Endothelial cell of umbilical vein (primary cell): ENCODE data around the gene ITPRIPL1. TPM values are rescaled to one million over a fixed set of nuclear protein-coding genes. Genes with fewer than 3 reads are reported as not detected.

Experiments
- BruUV-seq: library from RNA; stranded (reverse); fragments of 400-500 nt; replicated peaks from 2 replicates; lab custom pipeline; 2021; lab: Mats Ljungman, UMichigan
- CTCF ChIA-PET: fragments of 300-600, 350-600 bp; sonication (Branson Sonifier 250); formaldehyde crosslinking; loops from one replicate; lab custom pipeline; 2021; ENCODE audit warnings: antibody characterized with exemption, inconsistent platforms; lab: Charles Lee
- POLR2A ChIA-PET: fragments of 300-600, 350-600 bp; sonication (Branson Sonifier 250); formaldehyde crosslinking; loops from one replicate; lab custom pipeline; 2021; ENCODE audit warnings: antibody characterized with exemption, inconsistent platforms; lab: Charles Lee
- DNase-seq: peaks from one replicate; pipeline ENCODE4 v3.0.0-alpha.2; 2011; ENCODE audit warnings: low read depth, low spot score
- FAIRE-seq: peaks from 2 replicates; lab custom pipeline; 2011; peaks lifted over from hg19 to GRCh38; lab: Jason Lieb, UNC
- H2AFZ ChIP-seq: 2 replicates; pipeline ENCODE4 v1.6.0; 2012; ENCODE audit warnings: low read depth, low read length, control low read depth, inconsistent platforms
- H3K27ac ChIP-seq: 2 replicates; pipeline ENCODE4 v1.5.1; 2011; ENCODE audit warnings: low read depth, mild to moderate bottlenecking, control low read depth, low read length, moderate library complexity; ENCODE audit not compliant: insufficient read depth
- H3K27me3 ChIP-seq, 2 experiments: 2 replicates each; pipeline versions ENCODE4 v1.6.0 to v1.6.1; 2011; ENCODE audit warnings: low read length in 2 of 2, mixed read lengths in 1 of 2; ENCODE audit not compliant: control insufficient read depth in 2 of 2, insufficient read depth in 2 of 2
- H3K36me3 ChIP-seq, 2 experiments: 2 replicates in 1 of 2; 3 replicates in 1 of 2; pipeline ENCODE4 v1.5.1; 2011; ENCODE audit warnings: low read length in 2 of 2, mild to moderate bottlenecking in 1 of 2, moderate library complexity in 1 of 2; ENCODE audit not compliant: control insufficient read depth in 2 of 2, insufficient read depth in 2 of 2; ENCODE audit errors: extremely low read depth in 1 of 2
- H3K4me1 ChIP-seq: 3 replicates; pipeline ENCODE4 v1.5.1; 2011; ENCODE audit warnings: mild to moderate bottlenecking, low read length; ENCODE audit not compliant: control insufficient read depth, insufficient read depth; ENCODE audit errors: extremely low read depth
- H3K4me2 ChIP-seq: 2 replicates; pipeline ENCODE4 v1.6.1; 2011; ENCODE audit warnings: low read length, control low read depth, mixed read lengths; ENCODE audit not compliant: insufficient read depth
- H3K4me3 ChIP-seq, 3 experiments: fragments of 200-600 bp in 1 of 3; sonication (generic), shearing (Covaris generic) in 1 of 3; replicated peaks in 1 of 3; 2 replicates each; pipeline ENCODE4 v1.5.1; 2011 to 2016; ENCODE audit warnings: control low read depth in 3 of 3, low read length in 3 of 3, mild to moderate bottlenecking in 2 of 3, inconsistent platforms in 1 of 3, low read depth in 1 of 3, moderate library complexity in 1 of 3; ENCODE audit not compliant: insufficient read depth in 1 of 3
- H3K79me2 ChIP-seq: 2 replicates; pipeline ENCODE4 v1.6.0; 2012; ENCODE audit warnings: low read length, inconsistent platforms; ENCODE audit not compliant: control insufficient read depth, insufficient read depth
- H3K9ac ChIP-seq: replicated peaks from 2 replicates; pipeline ENCODE3; 2011; ENCODE audit warnings: low read length, control low read depth; ENCODE audit not compliant: insufficient read depth; ENCODE audit errors: extremely low read depth
- H3K9me1 ChIP-seq: replicated peaks from 3 replicates; pipeline ENCODE4 v1.6.0; 2011; ENCODE audit warnings: mild to moderate bottlenecking, low read length; ENCODE audit not compliant: control insufficient read depth, insufficient read depth; ENCODE audit errors: extremely low read depth
- H3K9me3 ChIP-seq: replicated peaks from 2 replicates; pipeline ENCODE4 v1.5.1; 2012; ENCODE audit warnings: low read length, inconsistent platforms; ENCODE audit not compliant: control insufficient read depth, insufficient read depth
- H4K20me1 ChIP-seq: replicated peaks from 2 replicates; pipeline ENCODE3; 2011; ENCODE audit warnings: mild to moderate bottlenecking, low read length; ENCODE audit not compliant: control insufficient read depth, insufficient read depth; ENCODE audit errors: extremely low read depth
- EZH2 ChIP-seq: IDR thresholded peaks from 2 replicates; pipeline ENCODE4 v1.6.1; 2012; ENCODE audit warnings: borderline replicate concordance, low read depth, mild to moderate bottlenecking, moderate library complexity, low read length, inconsistent platforms; ENCODE audit not compliant: severe bottlenecking
- FOS ChIP-seq: IDR thresholded peaks from 2 replicates; pipeline ENCODE4 v1.6.1; 2011; ENCODE audit warnings: mild to moderate bottlenecking, low read length, moderate library complexity, borderline replicate concordance; ENCODE audit not compliant: insufficient read depth
- dilution Hi-C: fragments of 300-500 bp; cut with MboI; formaldehyde crosslinking; loops from one replicate; pipeline ENCODE4 v1.15.0; 2019; ENCODE audit warnings: low sequenced_read_pairs; ENCODE audit not compliant: extremely low pct_ligation_motif_present
- intact Hi-C: fragments of 100-400 bp; cut with micrococcal nuclease; formaldehyde crosslinking; loops from one replicate; pipeline ENCODE4 v1.10.0; 2022
- polyA plus RNA-seq, 4 experiments: library from polyadenylated mRNA; depleted of rRNA in 3 of 4; stranded (reverse) in 3 of 4; unstranded in 1 of 4; fragments of >200 nt; gene quantifications; 2 replicates each; pipeline versions ENCODE4 v1.2.1 to v1.2.3, GENCODE V29; 2011 to 2012; ENCODE audit warnings: missing spikeins in 1 of 4
- total RNA-seq: library from RNA; stranded (reverse); gene quantifications from 2 replicates; pipeline ENCODE4 v1.2.3, GENCODE V29; 2021

The ITPRIPL1 gene
- total and polyA plus RNA-seq, 2 donors (not counting 3 experiments of a cell fraction or from before 2014, with no cell fraction given): 2.6 to 5.8 TPM

- Histone ChIP-seq H3K27ac (no peak overlapping the region), H3K9me3 (no peaks in the 10 kb centered on the region), H3K27me3 (no peaks in the 10 kb centered on the region), H3K9me1 (no peaks in the 10 kb centered on the region), H3K79me2 (peaks cover 2% of the 10 kb centered on the region), H3K4me1 (peaks cover 10% of the 10 kb centered on the region), H3K4me2 (no peak overlapping the region), H3K4me3 (no peak overlapping the region), H4K20me1 (no peaks in the 10 kb centered on the region), H3K9ac (no peak overlapping the region), H2AFZ (no peak overlapping the region), H3K36me3 (no peaks in the 10 kb centered on the region)
- dilution Hi-C loops: no loop called here
- BruUV-seq: no TSS peak
- POLR2A ChIA-PET: no interaction called here
- CTCF ChIA-PET: no interaction called here
- TF ChIP-seq FOS: no peak
- DNase-seq: no peak
- no peak for FAIRE-seq
- intact Hi-C loops: no loop called here
Observed at GRCh38 chr2:96330407-96330806, 5.3 kb downstream of the ITPRIPL1 start.

DNA sequence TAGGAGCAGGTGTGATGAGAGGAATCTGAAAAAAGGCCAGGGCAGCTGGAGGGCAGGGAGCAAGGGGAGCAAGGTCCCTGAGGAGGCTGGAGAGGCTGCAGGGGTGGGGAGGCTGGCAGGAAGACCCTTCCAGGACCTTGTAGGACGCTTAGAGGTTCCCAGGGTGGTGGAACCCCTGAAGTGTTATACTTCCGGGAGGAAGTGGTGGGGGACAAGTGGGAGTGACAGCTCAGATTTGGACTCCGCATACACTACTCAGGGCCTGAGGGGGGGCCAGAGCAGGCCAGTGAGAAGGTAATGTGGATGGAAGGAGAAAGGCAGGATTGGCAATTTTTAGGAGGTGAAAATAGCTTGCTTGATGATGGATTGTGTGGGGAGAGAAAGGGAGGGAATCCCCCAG, 8.6 kb downstream of the ITPRIPL1 start:
- peaks cover 30% of the 10 kb centered on the region for H3K79me2 ChIP-seq
- H3K27me3 ChIP-seq: no peaks in the 10 kb centered on the region
- peaks cover 15% of the 10 kb centered on the region for H3K4me1 ChIP-seq
- no peak for DNase-seq
- no peak overlapping the region for H2AFZ ChIP-seq
- intact Hi-C loops: no loop called here
- CTCF ChIA-PET: interaction anchor here (0.6 to 2.0 kb wide), 3 partner anchors 13 to 352 kb away, joined by 3 to 8 read pairs (median 6); no protein-coding TSS in a partner anchor
- H3K4me3 ChIP-seq: no peak overlapping the region
- H3K36me3 ChIP-seq: no peaks in the 10 kb centered on the region
- H3K4me2 ChIP-seq: no peak overlapping the region
- no peaks in the 10 kb centered on the region for H3K9me1 ChIP-seq
- FAIRE-seq: no peak
- H3K9me3 ChIP-seq: no peaks in the 10 kb centered on the region
- POLR2A ChIA-PET: interaction anchor here (1.0 kb wide), 1 partner anchor 13 kb away, joined by 3 read pairs; no protein-coding TSS in a partner anchor
- BruUV-seq: no TSS peak
- H3K27ac ChIP-seq: no peak overlapping the region
- no peak for TF ChIP-seq EZH2
- TF ChIP-seq FOS: no peak
- no peak overlapping the region for H3K9ac ChIP-seq
- no peaks in the 10 kb centered on the region for H4K20me1 ChIP-seq
- dilution Hi-C loops: no loop called here
